ENCODE measurements around the gene DRGX.
A peak's percentile ranks its signal among the peaks of the same experiment; 100 is the strongest.

DRGX gene

DNA sequence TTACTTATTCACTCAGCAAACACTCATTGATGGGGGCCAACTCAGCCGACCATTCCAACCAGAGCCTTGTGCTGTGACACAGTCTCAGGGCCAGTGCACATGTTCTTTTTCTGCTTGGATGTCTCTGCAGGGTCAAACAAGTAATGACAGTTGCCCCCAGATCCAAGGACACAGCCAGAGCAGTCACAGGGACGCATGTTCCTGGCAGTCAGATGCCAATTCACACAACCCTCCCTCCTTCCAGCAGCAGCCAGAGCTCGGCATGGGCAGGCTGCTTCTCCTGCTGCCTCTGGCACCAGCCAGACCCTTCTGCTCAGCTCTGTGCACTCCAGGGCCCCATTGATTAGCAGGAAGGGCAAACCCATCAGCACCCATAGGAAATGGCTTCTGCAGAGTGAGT lies 20.3 kb downstream of the DRGX start:
- no peak for DNase-seq (ENCODE audit: low read depth)
- TF ChIP-seq, protein P1, sequence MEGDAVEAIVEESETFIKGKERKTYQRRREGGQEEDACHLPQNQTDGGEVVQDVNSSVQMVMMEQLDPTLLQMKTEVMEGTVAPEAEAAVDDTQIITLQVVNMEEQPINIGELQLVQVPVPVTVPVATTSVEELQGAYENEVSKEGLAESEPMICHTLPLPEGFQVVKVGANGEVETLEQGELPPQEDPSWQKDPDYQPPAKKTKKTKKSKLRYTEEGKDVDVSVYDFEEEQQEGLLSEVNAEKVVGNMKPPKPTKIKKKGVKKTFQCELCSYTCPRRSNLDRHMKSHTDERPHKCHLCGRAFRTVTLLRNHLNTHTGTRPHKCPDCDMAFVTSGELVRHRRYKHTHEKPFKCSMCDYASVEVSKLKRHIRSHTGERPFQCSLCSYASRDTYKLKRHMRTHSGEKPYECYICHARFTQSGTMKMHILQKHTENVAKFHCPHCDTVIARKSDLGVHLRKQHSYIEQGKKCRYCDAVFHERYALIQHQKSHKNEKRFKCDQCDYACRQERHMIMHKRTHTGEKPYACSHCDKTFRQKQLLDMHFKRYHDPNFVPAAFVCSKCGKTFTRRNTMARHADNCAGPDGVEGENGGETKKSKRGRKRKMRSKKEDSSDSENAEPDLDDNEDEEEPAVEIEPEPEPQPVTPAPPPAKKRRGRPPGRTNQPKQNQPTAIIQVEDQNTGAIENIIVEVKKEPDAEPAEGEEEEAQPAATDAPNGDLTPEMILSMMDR (conservative IDR thresholded peaks at IDR 0.05; ENCODE audit: low read depth, low read length), result no peak
- no peak overlapping the region for H3K4me3 ChIP-seq (ENCODE audit: low read depth, low read length)

DNA sequence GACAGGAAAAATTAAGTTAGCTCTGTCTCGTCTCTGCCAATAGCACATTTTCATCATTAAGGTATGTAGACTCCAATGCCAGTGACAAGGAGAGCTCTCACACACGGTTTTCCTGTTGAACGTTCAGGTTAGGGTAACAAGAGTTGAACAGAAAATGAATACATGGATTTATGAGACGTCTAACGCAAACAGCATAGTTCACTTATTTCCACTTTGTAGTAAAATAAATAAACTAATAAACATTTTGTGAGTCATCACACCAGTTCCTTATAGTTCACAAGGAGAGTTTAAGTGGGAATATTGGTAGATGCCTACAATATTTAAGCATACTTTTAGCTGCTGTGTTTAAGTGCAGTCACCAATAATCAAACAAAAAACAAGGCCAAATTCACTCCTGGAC lies 21.1 kb downstream of the DRGX start:
- H3K4me3 ChIP-seq (ENCODE audit: low read depth, low read length), result no peak overlapping the region
- DNase-seq (ENCODE audit: low read depth), result no peak
- TF ChIP-seq, protein P1 (conservative IDR thresholded peaks at IDR 0.05; ENCODE audit: low read depth, low read length), result no peak

DNA sequence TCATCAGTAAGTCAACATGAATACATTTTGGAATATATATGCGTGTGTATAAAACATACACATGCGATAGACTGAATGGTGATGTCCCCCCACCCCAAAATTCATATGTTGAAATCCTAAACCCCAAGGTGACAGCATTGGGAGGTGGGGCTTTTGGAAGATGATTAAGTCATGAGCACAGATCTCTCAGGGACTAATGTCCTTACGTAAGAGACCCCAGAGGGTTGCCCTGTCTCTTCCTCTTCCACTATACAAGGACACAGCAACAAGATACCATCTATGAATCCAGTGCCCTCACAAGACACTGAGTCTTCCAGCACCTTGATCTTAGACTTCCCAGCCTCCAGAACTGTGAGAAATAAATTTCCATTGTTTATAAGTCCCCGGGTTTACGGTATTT lies 22.5 kb downstream of the DRGX start:
- TF ChIP-seq, protein P1 (conservative IDR thresholded peaks at IDR 0.05; ENCODE audit: low read depth, low read length), result no peak
- DNase-seq (ENCODE audit: low read depth), result no peak
- H3K4me3 ChIP-seq (ENCODE audit: low read depth, low read length), result no peak overlapping the region

DNA sequence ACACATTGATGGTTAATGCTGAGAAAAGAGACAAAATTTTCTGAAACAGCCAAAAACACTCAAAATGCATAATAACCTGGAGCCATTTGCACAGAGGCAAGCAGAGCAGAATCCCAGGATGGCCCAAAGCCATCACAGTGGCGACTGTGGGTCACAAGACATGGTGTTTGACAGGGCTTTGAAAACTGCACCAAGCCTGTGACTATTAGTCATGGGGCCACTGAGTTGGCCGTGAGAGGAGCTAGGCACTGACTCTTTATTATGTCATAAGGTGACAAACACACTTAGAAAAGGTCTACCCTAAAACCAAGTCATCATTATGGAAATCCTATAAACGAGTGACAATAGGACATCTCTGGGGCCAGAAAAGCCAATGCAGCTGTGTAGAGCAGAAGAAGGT lies 23.9 kb downstream of the DRGX start:
- TF ChIP-seq, protein P1 (conservative IDR thresholded peaks at IDR 0.05; ENCODE audit: low read depth, low read length), result no peak
- H3K4me3 ChIP-seq (ENCODE audit: low read depth, low read length), result no peak overlapping the region
- DNase-seq (ENCODE audit: low read depth), result no peak

DNA sequence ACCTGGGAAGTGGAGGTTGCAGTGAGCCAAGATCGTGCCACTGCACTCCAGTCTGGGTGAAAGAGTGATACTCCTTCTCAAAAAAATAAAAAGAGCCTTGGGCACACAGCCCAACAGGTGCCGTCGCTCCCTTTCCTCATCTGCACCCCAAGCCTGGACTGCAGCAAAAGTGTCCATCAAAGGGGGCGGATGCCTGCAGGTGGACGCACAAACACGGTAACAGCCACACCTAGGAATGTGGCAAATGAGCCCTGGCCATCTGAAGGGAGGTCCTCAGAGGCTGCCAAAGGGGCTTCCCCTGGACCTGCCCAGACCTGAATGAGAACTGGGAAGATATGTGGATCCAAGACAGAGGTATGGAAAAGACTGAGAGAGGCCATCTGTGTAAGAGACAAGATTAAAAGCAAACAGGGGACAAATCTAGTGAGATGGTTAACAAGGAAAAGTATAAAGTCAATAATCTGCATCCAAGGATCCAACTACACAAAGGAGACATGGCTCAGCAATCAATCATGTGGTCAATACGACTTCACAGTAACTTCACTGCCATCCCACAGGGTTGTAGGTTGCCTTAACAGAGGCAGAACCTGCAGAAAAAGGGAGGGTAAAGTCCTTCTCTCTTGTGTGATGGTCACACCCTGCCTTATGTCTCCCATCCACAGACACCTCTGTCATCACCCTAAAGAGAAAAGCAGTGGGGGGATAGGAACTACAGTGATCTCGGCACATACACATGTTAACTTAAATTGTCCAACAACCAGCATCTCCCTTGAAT lies 25.4 kb downstream of the DRGX start:
- DNase-seq (ENCODE audit: low read depth), result no peak
- TF ChIP-seq, protein P1 (conservative IDR thresholded peaks at IDR 0.05; ENCODE audit: low read depth, low read length), result no peak
- no peak overlapping the region for H3K4me3 ChIP-seq (ENCODE audit: low read depth, low read length)

DNA sequence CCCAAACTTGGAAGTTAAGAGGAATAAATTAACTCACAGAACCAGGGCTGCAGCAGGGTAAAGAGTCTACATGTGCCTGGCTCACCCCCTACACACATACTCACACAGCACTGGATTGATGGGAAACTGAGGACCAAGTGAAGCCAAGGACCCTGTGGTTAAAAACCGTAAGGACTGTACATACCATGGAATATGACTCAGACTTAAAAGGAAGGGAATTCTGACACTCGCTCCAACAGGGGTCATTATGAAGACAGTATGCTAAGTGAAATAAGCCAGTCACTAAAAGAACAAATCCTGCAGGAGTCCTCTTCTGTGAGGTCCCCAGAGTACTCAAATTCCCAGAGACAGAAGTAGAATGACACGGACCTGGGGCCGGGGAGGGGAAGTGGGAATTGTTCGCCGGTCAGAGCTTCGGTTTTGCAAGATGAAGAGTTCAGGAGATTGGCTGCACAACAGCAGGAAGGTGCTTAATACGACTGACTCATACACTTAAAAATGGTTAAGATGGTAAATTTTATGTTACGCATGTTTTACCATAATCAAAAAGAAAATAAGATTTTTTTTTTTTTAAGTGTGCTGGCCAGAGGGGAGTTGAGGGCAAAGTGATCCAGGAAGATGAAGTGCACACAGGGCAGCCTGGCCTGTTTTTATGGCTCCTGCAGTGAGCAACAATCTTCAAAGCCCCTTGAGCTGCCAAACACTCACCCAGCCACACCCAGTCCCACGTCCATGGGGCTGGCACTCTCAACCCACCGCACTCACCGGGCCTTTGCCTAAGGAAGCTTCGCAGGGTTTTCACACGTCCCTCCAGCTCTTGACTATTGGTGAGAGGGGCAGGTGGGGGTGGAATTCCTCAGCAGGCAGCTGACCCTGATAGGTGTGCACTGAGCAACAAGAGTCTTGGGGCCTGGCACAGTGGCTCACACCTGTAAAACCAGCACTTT lies 26.4 kb downstream of the DRGX start:
- no peak overlapping the region for H3K4me3 ChIP-seq (ENCODE audit: low read depth, low read length)
- DNase-seq (ENCODE audit: low read depth), result peak; percentile 53
- TF ChIP-seq, protein P1 (conservative IDR thresholded peaks at IDR 0.05; ENCODE audit: low read depth, low read length), result no peak
